ENCODE results near the gene STK25. TPM values are rescaled to one million over a fixed set of nuclear protein-coding genes. Genes with fewer than 3 reads are reported as not detected.

The STK25 gene
- total and polyA plus RNA-seq, 2 of the 8 experiments (the other 6 are each of a cell fraction or from before 2014, with no cell fraction given) = 159 to 546 TPM

DNA sequence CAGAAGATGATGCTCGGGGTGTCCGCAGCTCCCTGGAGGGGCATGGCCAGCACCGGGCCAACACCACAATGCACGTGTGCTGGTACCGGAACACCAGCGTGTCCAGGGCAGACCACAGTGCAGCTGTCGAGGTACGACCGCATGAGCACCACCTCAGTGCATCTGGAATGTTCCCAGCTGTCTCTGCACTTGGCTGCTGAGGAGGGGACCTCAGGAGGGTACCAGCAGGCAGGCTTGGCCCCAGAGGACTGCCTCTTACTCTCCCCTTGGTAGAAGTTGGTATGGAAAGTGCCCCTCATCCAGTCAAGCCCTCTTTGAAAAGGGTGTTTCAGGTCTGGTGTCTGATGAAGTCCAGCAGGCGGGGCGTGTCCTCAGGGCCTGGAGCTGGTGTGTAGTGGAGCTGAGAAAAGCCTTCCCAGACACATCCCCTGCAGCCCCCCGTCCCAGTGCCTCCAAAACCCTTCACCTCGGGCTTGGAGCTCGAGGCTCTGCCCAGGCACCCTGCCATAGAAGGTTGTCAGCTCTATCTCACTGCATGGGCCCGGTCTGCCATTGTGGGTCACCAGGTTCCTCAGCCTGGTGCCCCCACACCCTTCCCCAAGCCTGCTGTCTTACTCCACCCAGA lies 16.7 kb downstream of the STK25 start:
- Histone ChIP-seq H2BK12ac (ENCODE audit: low read depth, low read length) (no peak overlapping the region), H3K23ac (ENCODE audit: insufficient read length) (no peak overlapping the region), H2AK5ac (ENCODE audit: low read depth, low read length) (no peak overlapping the region), H4K20me1 (replicated peaks in 1 of 2; ENCODE audit: control insufficient read depth in 1 of 2, insufficient read depth in 2 of 2, low read length in 2 of 2) (peaks cover 9 to 21% of the 10 kb centered on the region in 2 experiments), H3K4me2 (ENCODE audit: insufficient read depth in 1 of 2, low read depth in 2 of 2, low read length in 2 of 2) (no peak overlapping the region), H3K9me3 (ENCODE audit: insufficient read depth in 2 of 2, low read depth in 1 of 2, low read length in 1 of 2) (no peaks in the 10 kb centered on the region), H3K79me1 (ENCODE audit: low read depth, low read length) (no peaks in the 10 kb centered on the region), H3K27me3 (replicated peaks in 1 of 4; ENCODE audit: control insufficient read depth in 3 of 4, extremely low read depth in 1 of 4, insufficient read depth in 3 of 4, low read length in 3 of 4) (no peaks in the 10 kb centered on the region), H3K4me1 (replicated peaks in 1 of 4; ENCODE audit: control insufficient read depth in 3 of 4, insufficient read depth in 4 of 4, low read length in 3 of 4) (no peaks in the 10 kb centered on the region; a peak in 1 of 7 replicates), H3K9ac (replicated peaks in 1 of 4; ENCODE audit: extremely low read depth in 1 of 4, low read depth in 3 of 4, low read length in 3 of 4) (no peak overlapping the region), H2BK15ac (ENCODE audit: low read length) (no peak overlapping the region), H4K8ac (ENCODE audit: extremely low read depth, insufficient read depth, low read length) (no peak overlapping the region), H3K23me2 (ENCODE audit: low read depth, low read length) (no peaks in the 10 kb centered on the region), H3K14ac (ENCODE audit: insufficient read length) (no peak overlapping the region), H3K4me3 (ENCODE audit: extremely low read depth in 1 of 4, insufficient read depth in 2 of 4, low read depth in 3 of 4, low read length in 4 of 4) (no peak overlapping the region), H3K4ac (replicated peaks; ENCODE audit: insufficient read length, low read depth, low read length) (no peak overlapping the region), H4K5ac (ENCODE audit: insufficient read length, low read depth, low read length) (no peak overlapping the region), H4K91ac (replicated peaks; ENCODE audit: insufficient read length, low read length) (no peak overlapping the region), H3K36me3 (ENCODE audit: control insufficient read depth in 2 of 4, insufficient read depth in 4 of 4, low read length in 3 of 4) (peaks cover 5 to 33% (median 21%) of the 10 kb centered on the region in 4 experiments), H3K56ac (replicated peaks; ENCODE audit: insufficient read length, low read depth, low read length) (no peak overlapping the region), H2BK5ac (ENCODE audit: low read depth, low read length) (no peak overlapping the region), H3K79me2 (ENCODE audit: control insufficient read depth in 1 of 2, insufficient read depth in 2 of 2, low read length in 2 of 2) (no peaks in the 10 kb centered on the region), H3K18ac (ENCODE audit: extremely low read depth, low read length) (no peak overlapping the region), H3K27ac (ENCODE audit: low read depth, low read length) (no peak overlapping the region), H2BK120ac (replicated peaks; ENCODE audit: low read depth, low read length) (no peak overlapping the region), H2BK20ac (ENCODE audit: low read length) (no peak overlapping the region), H2AFZ (ENCODE audit: low read length) (no peak overlapping the region)
- DNase-seq (ENCODE audit: low read depth in 1 of 2, low spot score in 2 of 2) = no peak
- CTCF ChIA-PET (ENCODE audit: partially characterized antibody) = interaction anchor here (0.6 to 1.3 kb wide), 6 partner anchors 12 to 155 kb away, joined by 3 to 4 read pairs (median 3); no protein-coding TSS in a partner anchor
- 94% methylated on average over 15 of the region's 15 CpGs; no CpG with 5 or more reads in 1 of the 2 experiments for WGBS, 2 experiments (ENCODE audit: extremely low coverage in 1 of 2, insufficient coverage in 1 of 2, insufficient read length in 1 of 2, insufficient replicate concordance in 2 of 2, low coverage in 1 of 2, low lambda C conversion rate in 2 of 2, missing lambda C conversion rate in 1 of 2)
- TF ChIP-seq POLR2AphosphoS5 (IDR thresholded peaks at IDR 0.05; ENCODE audit: low read depth, low read length) (peak; percentile 57), ZNF274 (IDR thresholded peaks at IDR 0.05; ENCODE audit: borderline replicate concordance, extremely low read depth, low read length) (no peak)
- TF ChIP-seq, protein P1, sequence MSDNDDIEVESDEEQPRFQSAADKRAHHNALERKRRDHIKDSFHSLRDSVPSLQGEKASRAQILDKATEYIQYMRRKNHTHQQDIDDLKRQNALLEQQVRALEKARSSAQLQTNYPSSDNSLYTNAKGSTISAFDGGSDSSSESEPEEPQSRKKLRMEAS (IDR thresholded peaks at IDR 0.05) = no peak; the same call in 1 of the 2 replicates
- POLR2A ChIA-PET (ENCODE audit: partially characterized antibody) = interaction anchor here (0.8 to 9.1 kb wide), 8 partner anchors 8 to 389 kb away, joined by 3 to 104 read pairs (median 4); partner anchors contain the start of genes DTYMK, ING5 and STK25
- no peak for FAIRE-seq
